Heart left ventricle (tissue), 13 donors: Measurements from ENCODE around the gene CD164.

Experiments
- CTCF ChIP-seq, 12 donors: fragments of 200-600 bp; sonication (generic) in 4 of 12; IDR thresholded peaks; one replicate each; pipeline versions ENCODE4 v1.5.0 to v1.8.0; 2018 to 2022; ENCODE audit warnings: antibody characterized with exemption in 12 of 12, mild to moderate bottlenecking in 5 of 12
- POLR2A ChIP-seq, 2 donors: fragments of 450-650 bp; IDR thresholded peaks; one replicate each; pipeline ENCODE4 v1.6.1; 2017; ENCODE audit warnings: antibody characterized with exemption in 2 of 2, mild to moderate bottlenecking in 2 of 2, moderate library complexity in 2 of 2
- donor health status: ischemic (EF 13 %, LVEDD 7.1; RV severe dilation, severe dysfunction).
- donor health status: DM: no; HTN: yes; CAD: no.
- donor health status: DM: no; HTN: no; CAD: no.
- donor health status: ischemic (EF 25% LVEDD 6.9; RV normal size, moderate dysfunction).
- donor health status: ischemic (EF 25% LVEDD 5.7; RV mildly dilated, moderate dysfunction).
- donor health status: ischemic (EF 35%, LVEDD 5.7; RV mildly dilated, moderate dysfunction).
- donor health status: nonischemic (EF 11% LVEDD 7.7; RV severe dilation, severe dysfunction).
- donor health status: DM: yes; HTN: yes; CAD: no.
- donor health status: PGD.
- donor health status: ischemic (EF 29% LVEDD 5.4; RV normal size, mild dysfunction).
- donor health status: nonischemic (EF 23%, LVEDD 6.1; RV moderate dilation, normal function).

- TF ChIP-seq CTCF (IDR thresholded peaks at IDR 0.05) = no peak
- TF ChIP-seq POLR2A (IDR thresholded peaks at IDR 0.05) = no peak
These were observed 34.0 kb downstream of the CD164 start for GRCh38 chr6:109348226-109348625.
